Bronchial smooth muscle cell (primary cell): ENCODE data around the gene GABRD. TPM values are rescaled to one million over a fixed set of nuclear protein-coding genes. Genes with fewer than 3 reads are reported as not detected.

Source experiments
- total RNA-seq: library from RNA; depleted of rRNA; stranded (reverse); fragments of >200 nt; gene quantifications from 2 replicates; pipeline ENCODE4 v1.2.1, GENCODE V29; 2014

Gene GABRD, protein sequence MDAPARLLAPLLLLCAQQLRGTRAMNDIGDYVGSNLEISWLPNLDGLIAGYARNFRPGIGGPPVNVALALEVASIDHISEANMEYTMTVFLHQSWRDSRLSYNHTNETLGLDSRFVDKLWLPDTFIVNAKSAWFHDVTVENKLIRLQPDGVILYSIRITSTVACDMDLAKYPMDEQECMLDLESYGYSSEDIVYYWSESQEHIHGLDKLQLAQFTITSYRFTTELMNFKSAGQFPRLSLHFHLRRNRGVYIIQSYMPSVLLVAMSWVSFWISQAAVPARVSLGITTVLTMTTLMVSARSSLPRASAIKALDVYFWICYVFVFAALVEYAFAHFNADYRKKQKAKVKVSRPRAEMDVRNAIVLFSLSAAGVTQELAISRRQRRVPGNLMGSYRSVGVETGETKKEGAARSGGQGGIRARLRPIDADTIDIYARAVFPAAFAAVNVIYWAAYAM
- total RNA-seq, result not detected in 2 replicates

DNA sequence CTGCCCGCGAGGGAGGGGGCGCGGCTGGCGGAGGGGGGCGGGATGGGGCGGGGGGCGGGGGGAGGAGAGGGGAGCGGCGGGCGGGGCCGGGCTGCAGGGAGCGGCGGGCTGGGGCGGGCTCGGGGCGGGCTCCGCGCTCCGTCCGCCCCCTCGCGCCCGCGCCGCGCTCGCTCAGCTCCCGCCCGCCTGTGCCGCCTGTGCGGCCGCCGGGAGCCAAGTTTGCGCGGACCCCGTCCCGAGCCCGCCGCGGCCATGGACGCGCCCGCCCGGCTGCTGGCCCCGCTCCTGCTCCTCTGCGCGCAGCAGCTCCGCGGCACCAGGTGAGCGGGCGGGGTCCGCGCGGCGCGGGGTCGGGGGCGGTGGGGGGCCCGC, at the start of gene GABRD:
GABRD (plus strand) TSS at position 174 of the 372 bp plus-strand sequence; CDS start at position 253, 79 bp downstream.

DNA sequence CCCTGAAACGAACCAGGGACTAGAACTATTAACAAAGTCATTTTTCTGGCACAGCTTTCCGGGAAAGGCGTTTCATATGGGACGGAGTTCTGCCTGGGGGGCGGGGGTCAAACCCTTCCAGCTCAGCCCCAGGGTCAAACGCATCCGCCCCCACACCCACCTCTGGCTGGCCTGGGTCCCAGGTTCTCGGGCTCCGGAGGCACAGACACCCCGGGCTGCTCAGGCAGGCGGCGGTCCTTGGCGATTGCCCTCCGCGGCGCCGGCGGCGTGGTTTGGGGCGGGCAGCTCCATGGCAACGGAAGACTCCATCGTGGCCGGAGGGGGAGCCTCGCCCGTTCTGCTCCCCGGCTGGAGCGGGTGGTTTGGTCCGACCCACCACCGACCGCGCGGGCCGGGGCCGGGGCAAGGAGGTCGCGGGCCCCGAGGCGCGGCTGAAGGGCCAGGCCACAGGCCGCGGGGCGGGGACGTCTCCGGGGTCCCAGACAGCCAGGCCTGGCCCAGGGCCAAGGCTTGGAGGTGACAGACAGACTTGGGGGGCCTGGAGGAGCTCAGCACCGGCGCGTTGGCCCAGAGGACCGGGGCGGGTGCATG, 15.5 kb upstream of the GABRD start, which contains the start of gene CFAP74:
CFAP74 (minus strand) TSS at position 246 of the 591 bp plus-strand sequence. CDS start 12,830 bp downstream, outside the sequence.

DNA sequence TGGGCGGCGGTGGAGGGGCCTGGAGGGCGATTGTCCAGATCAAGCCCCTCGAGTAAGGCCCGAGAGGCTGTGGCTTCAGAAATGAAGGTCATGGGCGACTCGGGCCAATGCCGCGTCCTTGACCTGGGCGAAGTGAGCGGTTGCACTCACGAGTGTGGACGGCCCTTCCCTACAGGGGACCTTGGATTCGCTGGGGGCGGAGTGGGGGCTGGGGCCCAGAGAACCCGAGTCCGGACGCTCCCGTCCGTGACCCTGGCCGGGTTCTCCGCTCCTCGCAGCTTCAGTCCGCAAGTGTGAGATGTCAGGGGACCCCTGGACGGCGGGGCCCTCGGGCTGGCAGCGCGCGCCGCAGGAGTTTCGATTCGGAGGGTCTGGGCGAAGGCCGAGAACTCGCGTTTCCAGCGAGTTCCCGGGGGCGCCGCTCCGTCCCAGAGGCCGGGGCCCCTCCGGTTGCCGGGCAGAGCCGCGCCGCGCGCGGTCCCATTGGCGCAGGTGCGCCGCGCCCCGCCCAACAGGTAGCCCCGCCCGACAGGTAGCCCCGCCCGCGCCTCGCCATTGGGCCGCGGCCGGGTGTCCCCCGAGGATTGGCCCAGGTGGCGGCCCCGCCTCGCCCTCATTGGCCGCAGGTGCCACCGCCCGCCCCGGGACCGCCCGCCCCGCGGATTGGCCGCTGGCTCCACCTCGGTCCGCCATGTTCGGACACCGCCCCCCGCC, 30.7 kb downstream of the GABRD start, which contains the start of gene PRKCZ:
PRKCZ (plus strand) TSS at position 694 of the 714 bp plus-strand sequence. CDS start 220 bp downstream, outside the sequence.

Other genes starting within 250 kb of the GABRD start
- gene NADK, start 240.9 kb upstream of the GABRD start, total RNA-seq, result 27.4 and 30.7 TPM in 2 replicates
- gene GNB1, start 128.3 kb upstream of the GABRD start, total RNA-seq, result 62.3 and 70.6 TPM in 2 replicates
- gene CALML6, start 104.1 kb upstream of the GABRD start, total RNA-seq, result 0.60 and 0.63 TPM in 2 replicates
- 0.32 TPM in 1 of 2 replicates, not detected in the other for gene TMEM52, start 100.1 kb upstream of the GABRD start, total RNA-seq
- gene CFAP74, start 15.6 kb upstream of the GABRD start, total RNA-seq, result not detected in 2 replicates
- 3.2 and 8.5 TPM in 2 replicates for gene PRKCZ, start 31.1 kb downstream of the GABRD start, total RNA-seq
- 8.0 and 15.3 TPM in 2 replicates for gene FAAP20, start 175.4 kb downstream of the GABRD start, total RNA-seq
- 11.2 and 14.3 TPM in 2 replicates for gene SKI, start 209.0 kb downstream of the GABRD start, total RNA-seq